ENCODE measurements around the gene FKBP5. TPM values are rescaled to one million over a fixed set of nuclear protein-coding genes. Genes with fewer than 3 reads are reported as not detected.
A peak's percentile ranks its signal among the peaks of the same experiment; 100 is the strongest.
"Not testable (repeated sequence)": the region's sequence is repeated elsewhere in the genome, so short reads cannot be mapped to it uniquely, and the experiment has no call there.

Gene FKBP5
- total RNA-seq, 1 experiment from 2014 or later, result 20.1 TPM

DNA sequence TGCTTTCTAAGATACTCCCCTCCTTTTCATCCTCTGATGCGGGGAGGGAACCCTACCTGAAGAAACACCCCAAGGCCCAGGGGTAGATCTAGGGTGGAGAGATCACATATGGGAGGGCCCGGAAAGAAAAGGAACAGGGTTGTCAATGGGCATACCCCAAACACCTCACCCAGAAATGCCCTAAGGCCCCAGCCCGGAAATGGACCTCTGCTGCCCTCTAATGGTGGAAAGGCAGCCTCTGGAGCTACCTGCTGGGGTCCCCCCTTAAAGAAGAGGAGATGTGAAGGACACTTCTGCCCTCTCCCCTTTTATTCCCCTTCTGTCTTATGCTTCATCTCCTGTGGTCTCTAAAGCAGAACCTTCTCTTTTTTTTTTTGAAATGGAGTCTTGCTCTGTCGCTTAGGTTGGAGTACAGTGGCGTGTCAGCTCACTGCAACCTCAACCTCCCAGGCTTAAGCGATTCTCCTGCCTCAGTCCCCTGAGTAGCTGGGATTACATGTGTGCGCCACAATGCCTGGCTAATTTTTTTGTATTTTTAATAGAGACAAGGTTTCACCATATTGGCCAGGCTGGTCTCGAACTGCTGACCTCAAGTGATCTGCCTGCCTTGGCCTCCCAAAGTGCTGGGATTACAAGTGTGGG, 47.7 kb upstream of the FKBP5 start:
- peaks cover 22% of the 10 kb centered on the region for H3K4me1 ChIP-seq
- no peaks in the 10 kb centered on the region for H3K9me3 ChIP-seq
- H3K4me3 ChIP-seq (ENCODE audit: low read depth, low read length), result no peak overlapping the region
- BruUV-seq (replicated peaks), result no TSS peak
- intact Hi-C loops (cut with micrococcal nuclease; ENCODE audit: unreplicated experiment), result loop anchor here (1.0 to 10.0 kb wide), 3 partner anchors 152 to 442 kb away; partner anchors contain the start of gene DEF6
- Mint-ChIP-seq H3K36me3 (ENCODE audit: insufficient read depth, unreplicated experiment) (no peaks in the 10 kb centered on the region), H3K27ac (ENCODE audit: unreplicated experiment) (no peak overlapping the region), H3K4me1 (ENCODE audit: low read depth, unreplicated experiment) (peaks cover 8% of the 10 kb centered on the region), H3K4me3 (ENCODE audit: unreplicated experiment) (no peak overlapping the region), H3K27me3 (ENCODE audit: insufficient read depth, unreplicated experiment) (no peaks in the 10 kb centered on the region), H3K9me3 (ENCODE audit: unreplicated experiment) (no peaks in the 10 kb centered on the region)
- H3K27me3 ChIP-seq (replicated peaks; ENCODE audit: control insufficient read depth, insufficient read depth, low read length), result no peaks in the 10 kb centered on the region
- POLR2A ChIA-PET, result no interaction called here
- CTCF ChIA-PET, result interaction anchor here (0.8 to 2.1 kb wide), 11 partner anchors 9 to 217 kb away, joined by 3 to 31 read pairs (median 5); no protein-coding TSS in a partner anchor
- TF ChIP-seq, protein P1, sequence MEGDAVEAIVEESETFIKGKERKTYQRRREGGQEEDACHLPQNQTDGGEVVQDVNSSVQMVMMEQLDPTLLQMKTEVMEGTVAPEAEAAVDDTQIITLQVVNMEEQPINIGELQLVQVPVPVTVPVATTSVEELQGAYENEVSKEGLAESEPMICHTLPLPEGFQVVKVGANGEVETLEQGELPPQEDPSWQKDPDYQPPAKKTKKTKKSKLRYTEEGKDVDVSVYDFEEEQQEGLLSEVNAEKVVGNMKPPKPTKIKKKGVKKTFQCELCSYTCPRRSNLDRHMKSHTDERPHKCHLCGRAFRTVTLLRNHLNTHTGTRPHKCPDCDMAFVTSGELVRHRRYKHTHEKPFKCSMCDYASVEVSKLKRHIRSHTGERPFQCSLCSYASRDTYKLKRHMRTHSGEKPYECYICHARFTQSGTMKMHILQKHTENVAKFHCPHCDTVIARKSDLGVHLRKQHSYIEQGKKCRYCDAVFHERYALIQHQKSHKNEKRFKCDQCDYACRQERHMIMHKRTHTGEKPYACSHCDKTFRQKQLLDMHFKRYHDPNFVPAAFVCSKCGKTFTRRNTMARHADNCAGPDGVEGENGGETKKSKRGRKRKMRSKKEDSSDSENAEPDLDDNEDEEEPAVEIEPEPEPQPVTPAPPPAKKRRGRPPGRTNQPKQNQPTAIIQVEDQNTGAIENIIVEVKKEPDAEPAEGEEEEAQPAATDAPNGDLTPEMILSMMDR (IDR thresholded peaks at IDR 0.05; ENCODE audit: insufficient read depth in 1 of 2, low read depth in 1 of 2, low read length in 1 of 2, severe bottlenecking in 1 of 2, unreplicated experiment in 1 of 2), result peak; percentile 86 to 96
- DNase-seq, result peak; percentile 70 to 83
- H3K36me3 ChIP-seq (ENCODE audit: control insufficient read depth, insufficient read depth, low read length), result no peaks in the 10 kb centered on the region

DNA sequence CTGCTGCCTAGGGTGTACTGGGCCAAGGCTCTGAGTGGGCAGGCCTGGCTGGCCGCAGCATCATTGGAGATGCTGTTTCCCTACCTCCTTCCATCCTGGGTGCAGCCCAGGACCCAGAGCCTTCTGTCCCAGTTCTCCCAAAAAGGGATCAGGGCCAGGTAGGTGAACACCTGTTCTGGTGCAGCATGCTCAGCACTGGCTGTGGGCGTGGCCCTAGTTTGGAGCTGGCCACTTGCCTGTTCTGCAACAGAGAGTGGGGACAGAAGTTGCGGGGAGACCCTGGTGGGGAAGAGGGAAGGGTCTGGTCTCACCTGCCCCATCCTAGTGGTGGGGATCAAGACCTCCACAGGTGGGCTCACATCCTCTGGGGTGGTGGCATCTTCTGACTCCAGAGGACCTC, 46.7 kb upstream of the FKBP5 start:
- BruUV-seq (replicated peaks), result no TSS peak
- ChIA-PET POLR2A (no interaction called here), CTCF (no interaction called here)
- no peak for DNase-seq
- no peaks in the 10 kb centered on the region for H3K9me3 ChIP-seq
- no peaks in the 10 kb centered on the region for H3K36me3 ChIP-seq (ENCODE audit: control insufficient read depth, insufficient read depth, low read length)
- peaks cover 29% of the 10 kb centered on the region for H3K4me1 ChIP-seq
- no peaks in the 10 kb centered on the region for H3K27me3 Mint-ChIP-seq (ENCODE audit: insufficient read depth, unreplicated experiment)
- H3K4me3 ChIP-seq (ENCODE audit: low read depth, low read length), result no peak overlapping the region
- H3K27ac Mint-ChIP-seq (ENCODE audit: unreplicated experiment), result no peak overlapping the region
- peaks cover 7% of the 10 kb centered on the region for H3K4me1 Mint-ChIP-seq (ENCODE audit: low read depth, unreplicated experiment)
- no peaks in the 10 kb centered on the region for H3K27me3 ChIP-seq (replicated peaks; ENCODE audit: control insufficient read depth, insufficient read depth, low read length)
- intact Hi-C loops (cut with micrococcal nuclease; ENCODE audit: unreplicated experiment), result loop anchor here (10.0 kb wide), 1 partner anchor 441 kb away; the partner anchor contains the start of gene DEF6
- TF ChIP-seq, protein P1 (IDR thresholded peaks at IDR 0.05; ENCODE audit: insufficient read depth in 1 of 2, low read depth in 1 of 2, low read length in 1 of 2, severe bottlenecking in 1 of 2, unreplicated experiment in 1 of 2), result no peak
- H3K4me3 Mint-ChIP-seq (ENCODE audit: unreplicated experiment), result no peak overlapping the region
- no peaks in the 10 kb centered on the region for H3K36me3 Mint-ChIP-seq (ENCODE audit: insufficient read depth, unreplicated experiment)
- H3K9me3 Mint-ChIP-seq (ENCODE audit: unreplicated experiment), result no peaks in the 10 kb centered on the region

DNA sequence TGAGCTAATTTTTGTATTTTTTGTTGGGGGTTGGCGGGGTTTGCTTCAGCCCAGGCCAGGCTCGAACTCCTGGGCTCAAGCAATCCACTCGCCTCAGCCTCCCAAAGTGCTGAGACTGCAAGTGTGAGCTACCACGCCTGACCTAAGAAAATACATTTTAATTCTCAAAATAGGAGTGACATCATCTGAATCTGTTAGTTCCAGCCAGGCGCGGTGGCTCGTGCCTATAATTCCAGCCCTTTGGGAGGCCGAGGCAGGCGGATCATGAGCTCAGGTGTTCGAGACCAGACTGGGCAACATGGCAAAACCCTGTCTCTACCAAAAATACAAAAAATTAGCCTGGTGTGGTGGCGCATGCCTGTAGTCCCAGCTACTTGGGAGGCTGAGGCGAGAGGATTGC, 45.6 kb upstream of the FKBP5 start:
- POLR2A ChIA-PET; H3K27ac Mint-ChIP-seq (ENCODE audit: unreplicated experiment); BruUV-seq (replicated peaks); H3K36me3 Mint-ChIP-seq (ENCODE audit: insufficient read depth, unreplicated experiment); H3K27me3 Mint-ChIP-seq (ENCODE audit: insufficient read depth, unreplicated experiment); H3K4me3 ChIP-seq (ENCODE audit: low read depth, low read length); DNase-seq; H3K9me3 Mint-ChIP-seq (ENCODE audit: unreplicated experiment); H3K27me3 ChIP-seq (replicated peaks; ENCODE audit: control insufficient read depth, insufficient read depth, low read length); H3K4me1 Mint-ChIP-seq (ENCODE audit: low read depth, unreplicated experiment); H3K9me3 ChIP-seq; H3K36me3 ChIP-seq (ENCODE audit: control insufficient read depth, insufficient read depth, low read length); H3K4me3 Mint-ChIP-seq (ENCODE audit: unreplicated experiment): not testable (repeated sequence)
- intact Hi-C loops (cut with micrococcal nuclease; ENCODE audit: unreplicated experiment), result loop anchor here (10.0 kb wide), 1 partner anchor 440 kb away; the partner anchor contains the start of gene DEF6
- H3K4me1 ChIP-seq, result peaks cover 24% of the 10 kb centered on the region
- CTCF ChIA-PET, result interaction anchor here (0.6 to 0.7 kb wide), 2 partner anchors 27 to 263 kb away, joined by 4 read pairs; no protein-coding TSS in a partner anchor
